RWPE1 (cell line): ENCODE measurements around the gene SMIM38.

ENCODE experiments used
- CTCF ChIA-PET: fragments of 350-600 bp; sonication (Branson Sonifier 250); formaldehyde crosslinking; extraction: SDS; loops from one replicate; lab custom pipeline; 2021; lab: Yijun Ruan, JAX
- POLR2A ChIA-PET: fragments of 400-600 bp; formaldehyde crosslinking; extraction: SDS; loops from one replicate; lab custom pipeline; 2020; ENCODE audit warnings: antibody characterized with exemption; ENCODE audit not compliant: low non-redundant PET; lab: Yijun Ruan, JAX
- DNase-seq: peaks from one replicate; pipeline ENCODE4 v3.0.0; 2012; ENCODE audit warnings: low spot score
- H3K27ac ChIP-seq: fragments of 450-650 bp; 2 replicates; pipeline ENCODE4 v1.5.1; 2017
- TF ChIP-seq, protein P1 (sequence below): fragments of 450-650 bp; conservative IDR thresholded peaks from 2 replicates; pipeline ENCODE4 v1.5.1; 2017; ENCODE audit warnings: low read depth, mild to moderate bottlenecking

The SMIM38 gene

DNA sequence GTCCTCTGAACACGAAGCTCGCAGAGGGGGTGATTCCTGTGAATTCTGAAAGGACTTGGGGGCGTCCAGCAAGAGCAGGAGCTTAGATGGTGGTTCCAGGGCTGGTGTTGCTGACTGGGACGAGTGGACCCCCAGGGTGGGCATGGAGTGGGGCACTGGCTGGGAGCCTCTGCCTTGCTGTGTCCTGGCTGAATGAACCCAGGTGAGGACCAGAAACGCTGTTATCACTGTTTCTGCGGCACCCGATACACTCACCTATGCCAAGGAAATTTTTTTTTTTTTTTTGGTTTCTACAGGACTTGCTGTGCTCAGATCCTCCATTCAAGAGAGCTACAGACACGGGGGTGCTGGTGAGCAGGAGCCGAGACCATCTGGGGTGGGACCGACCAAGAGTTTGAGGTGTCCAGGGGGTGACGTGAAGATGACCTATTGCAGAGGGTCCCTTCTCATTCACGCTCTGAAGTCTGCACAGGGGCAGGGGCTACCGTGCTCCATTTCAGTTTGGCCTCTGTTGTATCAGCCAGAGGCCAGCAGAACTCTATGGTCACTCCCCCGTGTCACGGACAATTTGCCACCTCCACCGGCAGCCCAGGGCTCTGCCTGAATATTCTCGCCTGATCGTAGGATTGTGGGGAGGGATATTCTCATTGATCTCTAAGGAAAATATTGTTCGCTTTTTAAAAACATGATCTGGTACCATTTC is 3.6 kb downstream of the SMIM38 start:
- CTCF ChIA-PET: interaction anchor here (0.6 kb wide), 2 partner anchors 337 to 470 kb away, joined by 3 to 5 read pairs; no protein-coding TSS in a partner anchor
- TF ChIP-seq, protein P1, sequence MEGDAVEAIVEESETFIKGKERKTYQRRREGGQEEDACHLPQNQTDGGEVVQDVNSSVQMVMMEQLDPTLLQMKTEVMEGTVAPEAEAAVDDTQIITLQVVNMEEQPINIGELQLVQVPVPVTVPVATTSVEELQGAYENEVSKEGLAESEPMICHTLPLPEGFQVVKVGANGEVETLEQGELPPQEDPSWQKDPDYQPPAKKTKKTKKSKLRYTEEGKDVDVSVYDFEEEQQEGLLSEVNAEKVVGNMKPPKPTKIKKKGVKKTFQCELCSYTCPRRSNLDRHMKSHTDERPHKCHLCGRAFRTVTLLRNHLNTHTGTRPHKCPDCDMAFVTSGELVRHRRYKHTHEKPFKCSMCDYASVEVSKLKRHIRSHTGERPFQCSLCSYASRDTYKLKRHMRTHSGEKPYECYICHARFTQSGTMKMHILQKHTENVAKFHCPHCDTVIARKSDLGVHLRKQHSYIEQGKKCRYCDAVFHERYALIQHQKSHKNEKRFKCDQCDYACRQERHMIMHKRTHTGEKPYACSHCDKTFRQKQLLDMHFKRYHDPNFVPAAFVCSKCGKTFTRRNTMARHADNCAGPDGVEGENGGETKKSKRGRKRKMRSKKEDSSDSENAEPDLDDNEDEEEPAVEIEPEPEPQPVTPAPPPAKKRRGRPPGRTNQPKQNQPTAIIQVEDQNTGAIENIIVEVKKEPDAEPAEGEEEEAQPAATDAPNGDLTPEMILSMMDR: no peak
- POLR2A ChIA-PET: no interaction called here
- no peak overlapping the region for H3K27ac ChIP-seq
- DNase-seq: no peak

- H3K27ac ChIP-seq: no peak overlapping the region
- ChIA-PET CTCF (no interaction called here), POLR2A (no interaction called here)
- DNase-seq: no peak
- TF ChIP-seq, protein P1: no peak
Measured at GRCh38 chr11:69160296-69161116, 4.8 kb downstream of the SMIM38 start.

- H3K27ac ChIP-seq: no peak overlapping the region
- POLR2A ChIA-PET: no interaction called here
- TF ChIP-seq, protein P1: no peak
- CTCF ChIA-PET: interaction anchor here (0.7 kb wide), 1 partner anchor 12 kb away, joined by 4 read pairs; no protein-coding TSS in a partner anchor
- no peak for DNase-seq
Measured at GRCh38 chr11:69161117-69161407, 5.3 kb downstream of the SMIM38 start.

GRCh38 chr11:69162505-69162904 is 6.8 kb downstream of the SMIM38 start:
- no peak overlapping the region for H3K27ac ChIP-seq
- no peak for DNase-seq
- TF ChIP-seq, protein P1: no peak
- ChIA-PET CTCF (interaction anchor here (0.6 kb wide), 1 partner anchor 805 kb away, joined by 5 read pairs; no protein-coding TSS in a partner anchor), POLR2A (no interaction called here)

GRCh38 chr11:69163842-69164241 is 8.1 kb downstream of the SMIM38 start:
- H3K27ac ChIP-seq: no peak overlapping the region
- TF ChIP-seq, protein P1: no peak
- POLR2A ChIA-PET: no interaction called here
- CTCF ChIA-PET: no interaction called here
- DNase-seq: no peak

GRCh38 chr11:69164824-69165223 is 9.1 kb downstream of the SMIM38 start:
- CTCF ChIA-PET: no interaction called here
- TF ChIP-seq, protein P1: no peak
- POLR2A ChIA-PET: no interaction called here
- no peak overlapping the region for H3K27ac ChIP-seq
- DNase-seq: no peak
